ENCODE measurements around the gene TMC7. TPM values are rescaled to one million over a fixed set of nuclear protein-coding genes. Genes with fewer than 3 reads are reported as not detected.

Gene TMC7
- total RNA-seq = 1.2 TPM
- polyA plus RNA-seq (ENCODE audit: insufficient read depth, low read depth, low replicate concordance) = 0.30 TPM
- long read RNA-seq, donor 1 = 0 reads
- long read RNA-seq, donor 2 = 0 reads
- long read RNA-seq, donor 3 = 0 reads
- long read RNA-seq, donor 4 = 0 reads
- long read RNA-seq, donor 5 = 0 reads
- long read RNA-seq, donor 6 = 0 reads
- long read RNA-seq, donor 7 = 0 reads
- long read RNA-seq, donor 8 = 0 reads
- long read RNA-seq, donor 9 = 0 reads
- long read RNA-seq, donor 10 = 0 reads

DNA sequence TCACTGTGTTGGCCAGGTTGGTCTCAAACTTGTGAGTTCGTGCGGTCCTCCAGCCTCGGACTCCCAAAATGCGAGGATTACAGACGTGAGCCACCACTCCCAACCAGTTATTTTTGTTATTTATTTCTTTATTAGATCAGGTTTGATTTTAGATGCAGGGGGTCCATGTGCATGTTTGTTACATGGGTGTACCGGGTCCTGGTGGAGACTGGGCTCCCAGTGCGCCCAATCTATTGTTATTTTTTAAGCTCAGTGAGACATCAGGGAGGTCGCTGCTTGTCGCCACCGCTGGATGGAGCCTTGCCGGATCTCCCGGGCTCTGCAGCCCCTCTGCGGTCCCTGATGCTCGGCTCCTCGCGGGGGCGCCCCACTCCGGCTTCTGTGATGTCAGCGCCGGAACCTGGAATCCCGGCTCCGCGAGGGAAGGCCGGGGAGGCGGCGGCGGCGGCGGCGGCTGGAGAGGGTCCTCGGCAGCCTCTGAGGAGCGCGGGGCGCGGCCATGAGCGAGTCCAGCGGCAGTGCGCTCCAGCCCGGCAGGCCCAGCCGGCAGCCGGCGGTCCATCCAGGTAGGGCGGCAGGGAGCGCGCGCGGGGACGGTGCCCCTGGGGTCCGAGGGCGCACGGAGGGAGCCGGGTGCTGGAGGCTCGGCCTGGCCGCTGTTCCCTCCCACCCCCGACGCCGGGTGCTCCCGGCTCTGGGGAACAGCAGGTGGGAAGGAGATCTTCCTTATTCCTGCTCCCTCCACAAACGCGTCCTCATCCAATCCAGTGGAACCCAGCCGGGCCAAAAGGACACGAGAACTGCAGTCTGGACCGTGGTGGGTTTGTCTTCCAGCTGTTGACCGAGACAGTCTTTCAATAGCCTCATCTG lies at the start of gene TMC7:
TSS of gene TMC7 (plus strand) at position 370 of the 870 bp plus-strand sequence. CDS start at position 500, 130 bp downstream.
- H3K27me3 ChIP-seq (ENCODE audit: control insufficient read depth, insufficient read depth, low read length) = no peaks in the 10 kb centered on the region
- peak within 1 kb of the TSS in 1 of 3 donors; percentile 38 for H3K9ac ChIP-seq (ENCODE audit: low read length in 3 of 3)
- FAIRE-seq (no peak), DNase-seq (peak; percentile 90 to 97 (median 94))
- no peaks in the 10 kb centered on the region for H3K36me3 ChIP-seq (ENCODE audit: control insufficient read depth in 2 of 3, insufficient read depth in 3 of 3, low read length in 3 of 3)
- TF ChIP-seq, protein P1, sequence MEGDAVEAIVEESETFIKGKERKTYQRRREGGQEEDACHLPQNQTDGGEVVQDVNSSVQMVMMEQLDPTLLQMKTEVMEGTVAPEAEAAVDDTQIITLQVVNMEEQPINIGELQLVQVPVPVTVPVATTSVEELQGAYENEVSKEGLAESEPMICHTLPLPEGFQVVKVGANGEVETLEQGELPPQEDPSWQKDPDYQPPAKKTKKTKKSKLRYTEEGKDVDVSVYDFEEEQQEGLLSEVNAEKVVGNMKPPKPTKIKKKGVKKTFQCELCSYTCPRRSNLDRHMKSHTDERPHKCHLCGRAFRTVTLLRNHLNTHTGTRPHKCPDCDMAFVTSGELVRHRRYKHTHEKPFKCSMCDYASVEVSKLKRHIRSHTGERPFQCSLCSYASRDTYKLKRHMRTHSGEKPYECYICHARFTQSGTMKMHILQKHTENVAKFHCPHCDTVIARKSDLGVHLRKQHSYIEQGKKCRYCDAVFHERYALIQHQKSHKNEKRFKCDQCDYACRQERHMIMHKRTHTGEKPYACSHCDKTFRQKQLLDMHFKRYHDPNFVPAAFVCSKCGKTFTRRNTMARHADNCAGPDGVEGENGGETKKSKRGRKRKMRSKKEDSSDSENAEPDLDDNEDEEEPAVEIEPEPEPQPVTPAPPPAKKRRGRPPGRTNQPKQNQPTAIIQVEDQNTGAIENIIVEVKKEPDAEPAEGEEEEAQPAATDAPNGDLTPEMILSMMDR (IDR thresholded peaks at IDR 0.05; ENCODE audit: borderline replicate concordance, extremely low read depth, insufficient read depth) = peak; percentile 32
- H3K4me3 ChIP-seq (ENCODE audit: low read length in 3 of 3) = peak within 1 kb of the TSS; percentile 32 to 54 (median 36)
- intact Hi-C loops (cut with DNase I) = no loop called here
- H3K9me3 ChIP-seq (ENCODE audit: control insufficient read depth in 2 of 3, insufficient read depth in 1 of 3, low read length in 3 of 3) = no peaks in the 10 kb centered on the region
- H3K27ac ChIP-seq (ENCODE audit: low read depth in 2 of 2, low read length in 2 of 2) = no peak within 1 kb of the TSS
- peaks cover 0 to 3% (median 0%) of the 10 kb centered on the region in 3 donors for H3K4me1 ChIP-seq (ENCODE audit: control insufficient read depth in 2 of 3, insufficient read depth in 2 of 3, low read depth in 1 of 3, low read length in 3 of 3)

DNA sequence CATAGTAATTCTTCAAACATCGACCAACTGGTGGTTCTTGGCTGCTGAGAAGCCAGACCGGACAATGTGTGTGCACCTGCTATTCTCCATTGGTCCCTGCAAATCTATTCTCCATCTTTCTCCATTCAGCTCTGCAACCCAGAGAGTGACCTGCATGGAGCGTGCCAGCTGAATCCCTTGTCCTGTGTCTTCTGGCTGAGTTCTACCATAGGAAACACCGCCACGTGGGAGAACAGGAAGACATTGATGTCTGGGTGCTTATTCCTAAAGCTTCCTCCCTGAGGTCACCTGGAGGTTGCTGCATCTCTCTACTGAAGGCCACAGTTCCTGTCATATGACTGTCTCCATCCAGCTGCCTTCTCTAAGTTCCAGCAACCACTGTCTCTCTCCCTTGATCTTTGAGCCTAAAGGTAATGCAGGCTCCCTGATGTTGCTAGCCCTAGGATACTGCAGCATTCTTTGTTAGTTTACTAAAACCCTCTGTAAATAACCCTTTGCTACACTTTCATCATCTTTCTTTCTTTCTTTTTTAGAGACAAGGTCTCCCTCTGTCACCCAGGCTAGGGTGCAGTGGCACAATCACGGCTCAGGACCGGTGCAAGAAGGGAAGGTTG lies 46.9 kb upstream of the TMC7 start:
- H3K9me3 ChIP-seq (ENCODE audit: control insufficient read depth in 2 of 3, insufficient read depth in 1 of 3, low read length in 3 of 3) = no peaks in the 10 kb centered on the region
- intact Hi-C loops (cut with DNase I) = no loop called here
- no peak overlapping the region for H3K27ac ChIP-seq (ENCODE audit: low read depth in 2 of 2, low read length in 2 of 2)
- H3K9ac ChIP-seq (ENCODE audit: low read length in 3 of 3) = no peak overlapping the region
- DNase-seq (no peak), FAIRE-seq (no peak)
- no peaks in the 10 kb centered on the region for H3K27me3 ChIP-seq (ENCODE audit: control insufficient read depth, insufficient read depth, low read length)
- TF ChIP-seq, protein P1 (IDR thresholded peaks at IDR 0.05; ENCODE audit: borderline replicate concordance, extremely low read depth, insufficient read depth) = no peak
- no peak overlapping the region for H3K4me3 ChIP-seq (ENCODE audit: low read length in 3 of 3)
- no peaks in the 10 kb centered on the region for H3K36me3 ChIP-seq (ENCODE audit: control insufficient read depth in 2 of 3, insufficient read depth in 3 of 3, low read length in 3 of 3)
- H3K4me1 ChIP-seq (ENCODE audit: control insufficient read depth in 2 of 3, insufficient read depth in 2 of 3, low read depth in 1 of 3, low read length in 3 of 3) = no peaks in the 10 kb centered on the region

DNA sequence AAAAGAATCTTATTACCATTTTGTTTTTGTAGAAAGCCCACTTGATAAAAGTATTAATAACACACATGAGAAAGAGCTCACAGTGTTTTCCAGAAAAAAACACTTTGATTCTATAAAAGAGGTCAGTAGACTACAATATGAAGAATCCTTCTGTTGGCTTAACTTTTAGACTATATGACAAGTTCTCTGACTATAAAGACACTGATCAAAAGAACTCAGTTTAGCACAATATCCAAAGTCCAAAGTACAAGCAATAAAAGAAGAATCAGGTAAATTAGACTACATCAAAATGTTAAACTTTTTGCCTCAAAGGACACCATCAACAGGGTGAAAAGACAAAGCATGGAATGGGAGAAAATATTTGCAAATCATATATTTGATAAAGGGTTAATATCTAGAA lies 46.3 kb upstream of the TMC7 start:
- H3K27me3 ChIP-seq (ENCODE audit: control insufficient read depth, insufficient read depth, low read length) = no peaks in the 10 kb centered on the region
- TF ChIP-seq, protein P1 (IDR thresholded peaks at IDR 0.05; ENCODE audit: borderline replicate concordance, extremely low read depth, insufficient read depth) = no peak
- no peak for FAIRE-seq
- no peak overlapping the region for H3K4me3 ChIP-seq (ENCODE audit: low read length in 3 of 3)
- H3K9ac ChIP-seq (ENCODE audit: low read length in 3 of 3) = no peak overlapping the region
- no peaks in the 10 kb centered on the region for H3K4me1 ChIP-seq (ENCODE audit: control insufficient read depth in 2 of 3, insufficient read depth in 2 of 3, low read depth in 1 of 3, low read length in 3 of 3)
- no peaks in the 10 kb centered on the region for H3K9me3 ChIP-seq (ENCODE audit: control insufficient read depth in 2 of 3, insufficient read depth in 1 of 3, low read length in 3 of 3)
- H3K27ac ChIP-seq (ENCODE audit: low read depth in 2 of 2, low read length in 2 of 2) = no peak overlapping the region
- DNase-seq = no peak
- no peaks in the 10 kb centered on the region for H3K36me3 ChIP-seq (ENCODE audit: control insufficient read depth in 2 of 3, insufficient read depth in 3 of 3, low read length in 3 of 3)
- intact Hi-C loops (cut with DNase I) = no loop called here
